A172 (cell line): Measurements from ENCODE around the gene RNF121. TPM values are rescaled to one million over a fixed set of nuclear protein-coding genes. Genes with fewer than 3 reads are reported as not detected.

ENCODE experiments used
- DNase-seq: peaks from one replicate; pipeline ENCODE4 v3.0.0-alpha.2; 2015; ENCODE audit warnings: low spot score
- total RNA-seq: library from RNA; depleted of rRNA; stranded (reverse); fragments of >200 nt; shearing (Covaris generic); gene quantifications from 2 replicates; pipeline ENCODE4 v1.2.3, GENCODE V29; 2014

Gene RNF121
- total RNA-seq, 1 experiment from 2014 or later: 29.9 TPM

DNA sequence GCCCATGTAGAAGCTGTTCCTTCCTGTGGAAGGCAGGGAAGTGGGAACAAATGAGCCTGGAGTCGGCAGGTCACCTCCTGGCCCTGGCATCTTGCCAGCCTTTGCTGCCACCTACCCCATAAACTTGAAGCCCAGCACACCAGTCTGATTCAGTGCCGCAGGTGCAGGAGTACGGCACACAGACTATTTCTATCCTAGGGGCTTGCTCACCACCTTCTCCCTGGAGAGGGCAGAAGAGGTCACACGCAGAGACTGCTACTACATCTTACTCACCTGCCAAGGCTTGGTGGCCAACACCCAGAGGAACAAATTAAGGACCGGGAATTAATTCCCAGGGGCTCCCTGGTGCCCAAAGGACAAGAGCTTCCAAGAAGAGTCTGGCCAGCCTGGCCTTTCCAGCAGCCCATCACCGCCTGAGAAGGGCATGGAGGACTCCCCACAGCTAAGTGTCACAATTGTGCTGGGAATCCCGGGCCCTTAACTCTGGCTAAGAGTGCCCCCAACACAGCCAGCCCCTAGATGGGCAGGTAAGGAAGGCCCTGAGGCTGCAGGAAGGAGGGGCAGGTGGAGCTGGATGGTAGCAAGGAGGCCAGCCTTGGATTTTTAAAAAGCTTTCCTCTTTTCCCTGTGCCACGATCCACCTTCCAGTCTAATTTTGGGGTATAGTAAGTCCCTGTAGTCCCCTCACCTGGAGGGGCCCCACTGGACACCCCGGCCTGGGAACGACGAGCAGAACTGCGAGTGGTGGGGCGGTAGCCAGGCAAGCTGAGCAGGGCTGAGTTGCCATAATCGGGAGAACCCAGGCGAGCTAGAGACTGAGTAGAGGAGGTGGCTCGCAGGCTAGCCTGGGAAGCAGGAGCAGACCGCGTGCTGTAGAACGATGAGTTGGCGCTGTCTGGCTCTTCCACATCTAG lies 76.8 kb downstream of the RNF121 start:
- DNase-seq: no peak

GRCh38 chr11:72006309-72007088 lies 77.7 kb downstream of the RNF121 start:
- no peak for DNase-seq

DNA sequence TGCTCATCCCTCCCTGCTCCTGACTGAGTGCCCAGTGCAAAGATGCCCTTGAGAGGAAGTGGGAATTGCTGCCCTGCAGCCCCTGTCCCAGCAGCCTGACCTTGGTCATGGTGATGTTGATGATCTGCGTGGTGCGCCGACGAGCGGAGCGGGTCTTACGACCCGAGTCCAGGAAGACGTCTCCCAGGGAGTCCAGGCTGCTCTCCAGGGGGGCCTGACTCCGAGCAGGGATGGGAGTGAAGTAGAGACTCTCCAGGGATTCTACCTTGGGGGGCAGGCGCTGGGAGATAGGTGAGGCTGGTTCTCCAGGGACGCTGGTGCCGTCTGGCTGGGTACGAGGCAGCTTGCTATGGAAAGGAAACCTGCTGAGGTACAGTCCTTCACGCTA lies 78.2 kb downstream of the RNF121 start:
- DNase-seq: no peak

DNA sequence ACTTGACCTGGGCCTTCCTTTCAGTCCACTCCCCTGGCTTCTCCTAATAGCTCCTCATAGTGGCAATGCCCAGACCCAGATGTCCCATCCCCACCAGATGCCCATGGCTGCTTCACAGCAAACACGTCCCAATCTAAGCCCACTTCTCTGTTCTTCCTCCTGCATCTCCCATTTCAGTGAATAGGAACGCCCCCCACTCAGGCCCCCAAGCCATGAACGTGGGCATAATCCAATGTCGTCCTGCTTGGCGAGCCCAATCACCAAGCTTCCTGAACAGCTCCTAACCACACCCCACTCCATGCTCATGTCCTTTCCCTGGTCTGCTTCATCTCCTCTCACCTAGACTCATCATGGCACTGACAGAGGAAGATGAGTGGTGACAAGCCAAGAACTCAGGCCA lies 78.7 kb downstream of the RNF121 start:
- no peak for DNase-seq

DNA sequence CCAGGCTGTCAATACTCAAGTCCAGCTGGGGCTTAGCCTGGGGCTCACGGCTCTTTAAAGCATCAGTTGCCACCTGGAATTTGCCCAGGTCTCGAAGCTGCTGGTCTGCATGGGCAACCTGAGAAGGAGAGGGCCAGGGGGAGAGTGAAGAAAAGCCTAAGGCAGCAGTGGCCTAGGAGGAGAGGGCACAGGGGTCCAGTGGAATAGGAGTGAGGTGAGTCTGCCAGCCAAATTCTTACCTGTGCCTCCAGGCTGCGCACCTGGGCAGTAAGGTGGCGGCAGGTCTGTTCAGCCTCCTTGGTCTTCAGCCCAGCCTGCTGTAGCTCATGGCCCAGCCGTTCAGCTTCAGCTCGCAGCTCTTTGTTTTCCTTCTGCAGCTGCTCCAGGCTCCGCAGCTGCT lies 79.9 kb downstream of the RNF121 start:
- DNase-seq: no peak

DNA sequence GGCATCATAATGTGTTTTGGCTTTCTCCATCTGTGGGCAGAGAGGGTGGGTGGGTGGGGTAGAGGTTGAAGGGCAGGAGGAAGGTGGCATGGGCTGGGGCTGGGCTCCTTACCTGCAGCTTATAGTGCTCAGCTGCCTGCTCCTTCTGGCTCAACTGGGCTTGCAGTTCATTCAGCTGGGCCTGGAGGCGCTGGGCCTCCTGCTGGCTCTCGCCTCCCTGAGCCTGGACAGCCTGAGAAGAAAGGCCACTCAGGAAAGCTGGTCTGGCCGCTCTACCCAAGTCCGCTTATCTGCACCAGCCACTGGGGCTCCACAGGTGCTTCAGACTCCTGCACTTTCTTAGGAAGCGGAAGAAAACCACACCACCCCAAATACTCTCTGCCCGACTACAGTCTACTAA lies 80.3 kb downstream of the RNF121 start:
- DNase-seq: no peak

GRCh38 chr11:72010529-72011233 lies 81.8 kb downstream of the RNF121 start:
- DNase-seq: no peak

GRCh38 chr11:72012091-72012630 lies 83.3 kb downstream of the RNF121 start:
- no peak for DNase-seq

- peak; percentile 91 for DNase-seq
Measured at GRCh38 chr11:72012897-72013721, 84.3 kb downstream of the RNF121 start.

- DNase-seq: no peak
Measured at GRCh38 chr11:72013765-72014711, 85.2 kb downstream of the RNF121 start.

DNA sequence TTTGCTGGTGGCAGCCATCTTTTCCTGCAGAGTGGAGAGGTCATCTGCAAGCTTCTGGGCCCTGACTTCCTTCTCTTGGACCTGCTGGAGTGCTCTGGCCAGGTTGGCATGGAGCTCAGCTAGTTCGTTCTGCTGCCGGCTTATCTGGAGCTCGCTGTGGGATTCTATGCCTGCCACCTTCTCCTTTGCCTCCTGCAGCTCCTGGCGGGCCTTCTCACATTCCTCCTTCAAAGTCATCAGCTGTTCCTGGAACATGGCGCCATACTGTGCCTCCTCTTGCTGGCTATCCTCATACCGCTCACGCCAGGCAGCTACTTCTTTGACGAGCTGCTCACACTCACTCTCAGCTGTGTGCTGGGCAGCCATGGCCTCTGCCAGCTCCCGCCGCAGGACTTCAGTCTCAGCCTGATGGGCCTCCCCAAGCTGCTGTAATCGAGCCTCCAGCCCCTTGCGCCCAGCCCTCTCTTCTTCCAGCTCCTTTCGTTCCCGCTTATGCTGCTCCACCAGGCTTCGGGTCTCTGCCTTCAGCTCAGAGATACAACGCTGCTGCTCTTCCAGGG lies 86.0 kb downstream of the RNF121 start:
- no peak for DNase-seq

GRCh38 chr11:72015511-72016061 lies 86.7 kb downstream of the RNF121 start:
- DNase-seq: peak; percentile 35

DNA sequence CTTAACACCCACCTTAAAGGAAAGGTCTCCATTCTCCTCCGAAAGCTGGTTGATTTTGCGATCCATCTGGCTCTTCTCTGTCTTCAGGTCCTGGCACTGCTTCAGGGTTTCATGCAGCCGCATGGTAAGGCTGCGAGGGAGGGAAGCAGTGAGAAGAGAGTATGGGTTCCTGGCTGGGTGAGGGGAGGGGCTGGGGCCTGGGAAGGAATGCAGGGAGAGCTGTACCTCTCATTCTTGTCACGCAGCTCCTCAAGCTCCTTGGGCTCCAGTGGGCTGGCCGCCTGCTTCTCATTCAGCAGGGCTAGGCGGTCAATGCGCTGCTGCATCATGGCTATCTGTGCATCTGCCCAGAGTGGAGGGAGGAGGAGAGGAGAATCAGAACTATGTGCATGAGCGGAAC lies 89.3 kb downstream of the RNF121 start:
- DNase-seq: no peak

DNA sequence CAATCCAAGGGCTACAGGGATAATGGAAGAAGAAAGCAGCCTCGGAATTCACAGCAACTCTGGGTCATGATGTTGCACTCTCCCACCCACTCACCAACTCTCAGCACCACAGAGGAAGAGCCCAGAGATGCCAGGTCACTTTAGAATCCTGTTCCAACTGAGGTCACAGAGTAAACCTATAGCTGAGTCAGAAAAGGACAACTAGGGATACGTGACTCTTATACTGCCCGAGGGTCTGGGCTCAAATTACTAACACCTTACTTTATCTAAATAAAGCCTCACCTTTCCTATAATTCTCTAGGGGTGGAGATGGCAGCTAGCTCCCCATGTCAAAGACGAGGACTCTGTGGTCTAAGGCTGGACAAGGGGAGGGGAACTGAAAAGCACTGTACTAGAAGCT lies 94.5 kb downstream of the RNF121 start:
- DNase-seq: no peak

GRCh38 chr11:72024069-72024754 lies 95.4 kb downstream of the RNF121 start:
- no peak for DNase-seq

- no peak for DNase-seq
Measured at GRCh38 chr11:72026090-72026489, 97.2 kb downstream of the RNF121 start.

DNA sequence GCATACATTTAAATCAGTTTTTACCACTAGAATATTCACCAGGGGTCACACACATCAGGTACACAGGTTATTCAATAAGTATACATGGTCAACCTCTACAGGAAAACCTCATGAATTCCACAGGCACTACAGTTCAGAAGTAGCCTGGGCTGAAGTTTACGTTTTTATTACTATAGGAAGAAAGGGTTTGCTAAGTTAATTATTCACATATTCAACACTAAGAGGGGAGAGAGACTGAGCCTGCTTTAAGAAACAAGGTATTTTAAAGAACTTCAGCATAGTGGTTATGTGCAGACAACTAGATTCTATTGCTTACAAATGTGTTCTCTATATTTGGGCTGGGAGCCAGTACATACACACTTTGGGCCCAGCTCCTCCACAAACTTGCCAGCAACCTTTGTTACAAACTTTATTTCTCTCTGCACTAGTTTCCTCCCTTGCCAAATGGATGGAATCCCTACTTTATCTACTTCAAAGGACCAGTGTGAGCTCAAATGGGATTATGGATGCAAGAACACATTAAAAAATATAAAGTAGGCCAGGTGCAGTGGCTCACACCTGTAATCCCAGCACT lies 101.7 kb downstream of the RNF121 start:
- no peak for DNase-seq

GRCh38 chr11:72036687-72037086 lies 107.8 kb downstream of the RNF121 start:
- no peak for DNase-seq
